Kidney capillary endothelial cell (primary cell): ENCODE data around the gene ANTXR1.
A peak's percentile ranks its signal among the peaks of the same experiment; 100 is the strongest.

Source experiments
- DNase-seq: peaks from one replicate; pipeline ENCODE4 v3.0.0-alpha.2; 2018; ENCODE audit warnings: low spot score

ANTXR1 gene

GRCh38 chr2:69007169-69007568 lies 5.8 kb upstream of the ANTXR1 start:
- DNase-seq, result no peak

DNA sequence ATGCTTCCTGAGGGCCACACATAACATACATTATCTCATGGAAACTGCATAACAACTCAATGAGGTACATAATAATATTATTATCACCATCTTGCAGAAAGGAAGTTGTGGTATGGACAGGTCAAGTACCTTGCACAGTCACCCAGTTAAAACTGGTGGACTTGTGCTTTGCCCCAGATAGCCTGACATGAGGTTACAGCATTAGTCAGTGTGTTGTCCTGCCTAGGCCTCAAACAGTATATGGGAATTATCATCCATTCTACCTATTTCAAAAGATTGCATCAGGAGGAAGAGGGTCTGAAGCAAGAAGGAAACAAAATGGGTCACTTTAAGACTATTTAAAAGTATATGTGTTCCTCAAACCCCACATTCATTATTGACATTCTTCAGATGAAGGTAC lies 5.4 kb upstream of the ANTXR1 start:
- no peak for DNase-seq

- no peak for DNase-seq
These were observed 2.4 kb upstream of the ANTXR1 start for GRCh38 chr2:69010437-69011194.

DNA sequence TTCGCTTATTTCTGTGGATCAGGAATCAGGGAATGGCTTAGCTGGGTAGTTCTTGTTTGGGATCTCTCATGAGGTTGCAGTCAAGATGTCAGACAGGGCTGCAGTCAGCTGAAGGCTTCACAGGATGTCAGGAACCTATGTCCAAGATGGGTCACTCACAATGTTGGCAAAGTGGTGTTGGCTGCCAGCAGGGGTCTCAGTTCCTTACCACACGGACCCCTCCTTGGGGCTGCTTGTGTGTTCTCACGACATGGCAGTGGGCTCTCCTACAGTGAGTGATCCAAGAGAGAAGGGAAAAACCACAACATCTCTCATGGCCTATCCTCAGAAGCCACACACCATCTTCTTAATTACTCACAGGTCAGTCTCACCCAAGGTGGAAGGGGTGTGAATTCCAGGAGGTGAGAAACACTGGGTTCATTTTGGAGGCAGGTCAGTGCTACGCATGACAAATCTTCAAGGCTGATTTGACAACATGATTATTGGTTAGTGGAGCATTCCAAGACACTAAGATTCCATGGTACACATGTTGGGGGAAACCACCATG lies 1.3 kb upstream of the ANTXR1 start:
- no peak for DNase-seq

- peak; percentile 48 for DNase-seq
These were observed 453 bp upstream of the ANTXR1 start for GRCh38 chr2:69012310-69013141.

DNA sequence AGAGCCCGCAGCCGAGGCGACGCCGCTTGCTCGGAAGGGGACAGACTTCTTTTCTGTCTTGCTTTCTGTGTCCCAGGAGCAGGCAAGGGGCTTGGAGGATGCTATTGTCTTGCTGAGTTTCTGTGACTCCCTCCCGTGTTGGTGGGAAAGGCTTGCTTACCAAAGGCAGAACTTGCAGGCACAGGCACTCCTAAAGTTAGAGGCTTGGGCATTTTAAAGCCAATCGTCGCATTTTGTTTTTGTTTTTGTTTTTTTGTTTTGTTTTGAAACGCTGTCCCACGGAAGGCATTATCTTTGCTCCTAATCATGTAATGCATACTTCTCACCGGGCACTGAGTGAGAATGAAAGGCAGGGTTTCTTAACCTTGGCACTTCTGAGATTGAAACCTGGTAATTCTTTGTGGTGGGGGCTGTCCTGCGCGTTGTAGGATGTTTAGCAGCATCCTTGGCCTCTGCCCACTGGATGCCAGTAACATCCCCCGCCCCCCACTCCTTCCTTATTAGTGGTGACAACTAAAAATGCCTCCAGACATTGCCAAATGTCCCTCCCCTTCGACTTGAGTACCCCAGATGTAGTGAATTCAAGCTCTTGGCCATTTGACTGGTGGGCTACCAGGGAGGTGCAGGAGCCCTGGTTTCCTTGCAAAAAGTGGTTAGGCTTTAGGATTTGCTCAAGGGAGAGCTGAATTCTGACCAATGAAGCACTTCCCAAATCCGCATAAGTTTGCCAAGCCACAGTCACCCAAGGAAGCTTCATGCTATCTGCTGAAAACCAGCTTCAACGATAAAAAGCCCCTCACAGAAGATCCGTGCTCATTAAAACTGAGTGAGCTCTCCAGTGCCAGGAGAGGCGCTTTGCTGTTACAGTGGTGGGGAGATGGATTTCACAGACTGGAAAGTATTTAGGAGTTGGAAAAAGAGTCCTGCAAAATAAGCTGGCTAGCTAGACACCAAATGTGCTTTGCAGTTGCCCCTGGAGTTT lies 1.2 kb downstream of the ANTXR1 start:
- peak; percentile 25 for DNase-seq

DNA sequence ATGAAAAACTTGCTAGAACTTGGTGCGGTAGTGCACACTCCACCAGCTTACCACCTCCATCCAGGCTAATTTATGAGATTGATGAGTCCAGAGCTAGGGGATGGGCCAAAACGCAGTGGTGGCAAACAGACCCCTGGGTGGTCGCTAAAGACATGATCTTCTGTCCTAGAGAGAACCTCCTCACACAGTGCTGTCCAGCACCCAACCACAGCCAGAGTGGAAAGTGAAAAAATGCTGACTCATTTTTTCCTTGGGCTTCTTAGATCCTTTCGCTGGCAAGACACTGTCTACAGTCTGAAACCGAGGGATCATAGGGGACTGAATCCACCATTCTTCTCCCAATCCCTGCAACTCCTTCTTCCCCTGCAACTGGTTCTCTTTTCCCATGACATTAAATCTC lies 4.1 kb downstream of the ANTXR1 start:
- DNase-seq, result no peak

GRCh38 chr2:69017835-69018234 lies 4.9 kb downstream of the ANTXR1 start:
- no peak for DNase-seq

- no peak for DNase-seq
These were observed 5.7 kb downstream of the ANTXR1 start for GRCh38 chr2:69018678-69019095.

DNA sequence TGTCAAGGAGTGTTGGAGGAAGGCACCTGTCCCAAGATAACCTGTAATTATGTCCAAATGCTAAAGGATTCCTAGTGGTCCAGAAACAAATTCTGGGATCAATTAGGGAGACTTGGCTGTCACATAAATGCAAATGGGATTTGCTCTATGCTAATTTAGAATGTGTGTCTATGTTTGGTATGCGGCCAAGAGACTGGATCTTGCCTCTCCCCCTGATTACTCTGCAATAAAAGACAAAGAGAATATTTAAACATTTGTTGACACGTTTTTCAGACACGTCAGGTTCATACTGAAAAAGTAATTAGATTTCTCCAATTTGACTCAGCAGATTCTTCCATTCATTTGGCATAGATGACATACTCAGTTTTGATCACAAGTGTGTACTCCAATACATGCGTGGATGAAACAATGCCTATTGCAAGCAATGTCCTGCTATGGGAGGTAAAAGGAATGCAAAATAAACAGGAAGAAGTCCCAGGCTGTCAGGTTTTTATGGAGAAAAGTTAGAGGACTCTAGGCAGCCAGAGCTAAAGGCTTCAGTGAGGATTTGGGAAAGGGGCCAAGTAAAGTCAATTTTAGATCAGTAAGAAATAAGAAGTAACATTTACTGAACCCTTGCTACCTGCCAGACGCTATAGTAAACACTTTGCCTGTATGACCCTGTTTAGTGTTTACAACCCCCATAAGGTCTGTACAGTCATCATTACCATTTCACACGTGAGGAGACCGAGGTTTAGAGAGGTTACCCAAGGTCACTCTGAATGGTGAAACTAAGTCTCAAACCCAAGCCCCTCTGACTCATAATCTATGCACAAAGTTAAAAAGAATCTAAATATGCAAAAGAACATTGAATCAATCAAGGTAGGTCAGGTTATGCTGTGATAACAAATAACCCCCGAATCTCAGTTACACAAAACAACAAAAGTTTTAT lies 7.8 kb downstream of the ANTXR1 start:
- DNase-seq, result no peak

- no peak for DNase-seq
These were observed 8.7 kb downstream of the ANTXR1 start for GRCh38 chr2:69021727-69022126.

DNA sequence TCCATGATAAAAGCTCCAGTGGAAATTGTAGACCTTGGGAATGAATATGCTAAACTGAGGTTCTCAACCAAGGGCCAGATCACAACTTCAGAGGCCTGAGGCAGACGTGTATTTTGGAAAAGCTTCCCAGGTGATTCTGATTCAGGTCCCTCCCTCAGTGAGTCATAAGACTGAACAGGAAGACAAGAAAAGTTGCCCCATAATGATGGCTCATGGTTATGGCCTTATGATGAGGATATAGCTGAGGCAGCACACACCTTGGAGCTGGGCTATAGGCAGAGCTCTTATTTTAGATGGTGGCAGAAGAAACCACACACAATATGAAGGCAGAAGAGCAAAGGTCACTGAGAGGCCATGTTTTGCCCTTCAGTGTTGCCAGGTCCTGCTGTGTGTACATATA lies 9.6 kb downstream of the ANTXR1 start:
- no peak for DNase-seq

- no peak for DNase-seq
These were observed 10.3 kb downstream of the ANTXR1 start for GRCh38 chr2:69023236-69023635.

- DNase-seq, result peak; percentile 84
These were observed 13.0 kb downstream of the ANTXR1 start for GRCh38 chr2:69026026-69026425.

DNA sequence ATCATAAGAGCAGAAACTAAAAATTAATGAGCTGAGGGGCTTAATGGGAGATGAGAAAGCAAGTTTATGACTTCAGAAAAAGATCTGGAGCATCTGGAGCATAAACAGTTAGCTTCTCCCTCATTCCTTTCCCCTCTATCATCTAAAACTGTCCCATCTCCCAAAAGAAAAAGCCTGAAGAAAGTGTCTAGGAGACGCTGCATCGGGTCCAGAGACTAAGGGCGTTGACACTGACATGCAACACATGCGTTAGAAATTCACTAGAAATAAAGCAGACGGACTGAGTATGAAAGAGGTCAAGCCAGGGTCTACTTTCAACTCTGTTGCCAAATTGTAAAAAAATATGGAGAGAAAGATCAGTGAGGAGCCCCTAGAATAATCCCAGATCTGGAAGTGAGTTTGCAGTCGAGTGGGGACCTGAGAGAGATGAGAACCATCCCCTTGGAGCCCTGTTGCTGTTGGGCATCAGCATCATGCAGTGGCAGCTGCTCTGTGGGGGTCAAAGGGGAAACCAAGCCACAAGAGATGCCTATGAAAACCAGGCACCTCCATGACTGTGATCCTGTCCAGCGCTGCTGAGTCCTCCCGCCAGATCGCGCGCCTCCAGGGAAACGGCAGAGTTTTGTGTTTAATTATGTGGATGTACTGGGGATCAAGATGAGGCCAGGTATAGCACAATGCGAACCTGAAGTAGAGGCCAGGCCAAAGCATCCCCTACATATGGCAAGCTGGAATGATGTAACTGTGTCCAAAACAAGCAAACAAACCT lies 13.9 kb downstream of the ANTXR1 start:
- DNase-seq, result no peak

GRCh38 chr2:69030800-69031428 lies 17.9 kb downstream of the ANTXR1 start:
- no peak for DNase-seq

DNA sequence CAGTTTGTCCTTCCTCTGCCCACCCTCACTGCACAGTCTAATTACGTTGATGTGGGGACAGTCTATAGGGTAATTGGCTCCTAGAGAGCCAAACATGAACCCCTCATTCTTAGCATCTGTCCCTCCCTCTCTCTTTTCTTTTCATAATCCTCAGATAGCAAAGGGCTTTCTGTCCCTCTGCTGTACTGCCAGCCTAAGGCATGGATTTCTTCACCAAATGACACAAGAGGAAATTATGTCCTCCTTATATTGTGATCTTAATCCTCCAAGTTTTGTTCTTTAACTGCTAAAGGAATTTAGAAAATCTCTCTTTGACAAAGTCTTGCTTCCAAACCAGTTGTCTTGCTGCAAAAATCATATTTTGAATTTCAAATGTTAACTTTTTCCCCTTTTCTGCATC lies 18.5 kb downstream of the ANTXR1 start:
- no peak for DNase-seq

- peak; percentile 75 for DNase-seq
These were observed 19.4 kb downstream of the ANTXR1 start for GRCh38 chr2:69032336-69032735.

DNA sequence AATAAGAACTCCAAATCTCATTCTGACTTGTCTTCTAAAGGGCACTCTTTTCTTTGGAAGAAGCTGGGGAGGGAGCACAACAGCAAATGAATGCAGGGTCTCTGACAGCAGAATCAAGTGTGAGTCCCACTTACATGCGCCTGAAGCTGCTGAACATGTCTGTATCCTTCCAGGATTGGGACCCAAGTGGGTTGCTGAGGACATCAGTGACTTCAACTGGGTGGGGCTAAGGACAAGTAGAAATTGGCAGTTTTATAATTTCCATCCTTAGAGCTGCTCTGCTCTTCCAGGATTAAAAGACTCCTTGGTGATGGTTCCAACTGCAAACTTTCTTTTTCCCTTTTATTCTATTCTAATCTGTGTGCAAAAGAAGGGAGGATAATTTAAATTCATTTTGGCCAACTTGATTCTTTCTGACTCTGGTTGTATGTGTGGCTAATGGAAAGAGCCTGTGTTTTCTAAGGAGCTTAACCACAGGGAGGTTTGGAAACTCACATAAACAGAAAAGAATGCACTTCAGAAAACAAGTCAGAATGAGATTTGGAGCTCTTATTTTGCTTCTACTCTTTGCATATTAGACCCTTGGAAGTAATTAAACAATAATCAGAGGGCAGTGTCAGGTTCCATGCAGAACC lies 20.6 kb downstream of the ANTXR1 start:
- no peak for DNase-seq
